ENCODE data around the gene MICAL2.

The MICAL2 gene

GRCh38 chr11:12298610-12299009 is 188.2 kb downstream of the MICAL2 start:
- TF ChIP-seq RAD21 (IDR thresholded peaks at IDR 0.05; ENCODE audit: low read depth) (no peak), MAX (IDR thresholded peaks at IDR 0.05) (no peak), NFIC (IDR thresholded peaks at IDR 0.05) (no peak), USF1 (IDR thresholded peaks at IDR 0.05) (no peak), CREB1 (IDR thresholded peaks at IDR 0.05; ENCODE audit: low read depth) (no peak), EGR1 (IDR thresholded peaks at IDR 0.05) (no peak), FOXM1 (IDR thresholded peaks at IDR 0.05; ENCODE audit: borderline replicate concordance, low read depth) (no peak), TEAD4 (IDR thresholded peaks at IDR 0.05) (no peak), TAF1 (IDR thresholded peaks at IDR 0.05; ENCODE audit: low read depth) (no peak)

- no peak for TF ChIP-seq EP300 (IDR thresholded peaks at IDR 0.05; ENCODE audit: borderline replicate concordance)
- TF ChIP-seq USF1 (IDR thresholded peaks at IDR 0.05): no peak
- TF ChIP-seq RAD21 (IDR thresholded peaks at IDR 0.05; ENCODE audit: low read depth): no peak
- no peak for TF ChIP-seq YY1 (IDR thresholded peaks at IDR 0.05; ENCODE audit: low read depth)
- TF ChIP-seq FOXM1 (IDR thresholded peaks at IDR 0.05; ENCODE audit: borderline replicate concordance, low read depth): no peak
- no peak for TF ChIP-seq TAF1 (IDR thresholded peaks at IDR 0.05; ENCODE audit: low read depth)
- TF ChIP-seq TCF12 (IDR thresholded peaks at IDR 0.05; ENCODE audit: low read depth): no peak
- TF ChIP-seq REST (IDR thresholded peaks at IDR 0.05; ENCODE audit: low read depth): no peak
- TF ChIP-seq CREB1 (IDR thresholded peaks at IDR 0.05; ENCODE audit: low read depth): no peak
- no peak for TF ChIP-seq NFIC (IDR thresholded peaks at IDR 0.05)
These were observed 191.0 kb downstream of the MICAL2 start for GRCh38 chr11:12301379-12301778.

GRCh38 chr11:12303421-12304149 is 193.2 kb downstream of the MICAL2 start:
- TF ChIP-seq USF1 (IDR thresholded peaks at IDR 0.05) (no peak), CEBPB (IDR thresholded peaks at IDR 0.05) (no peak), RAD21 (IDR thresholded peaks at IDR 0.05; ENCODE audit: low read depth) (no peak), ZBTB7A (IDR thresholded peaks at IDR 0.05; ENCODE audit: low read depth) (no peak), REST (IDR thresholded peaks at IDR 0.05; ENCODE audit: low read depth) (no peak), EP300 (IDR thresholded peaks at IDR 0.05; ENCODE audit: borderline replicate concordance) (no peak), NFIC (IDR thresholded peaks at IDR 0.05) (no peak), YY1 (IDR thresholded peaks at IDR 0.05; ENCODE audit: low read depth) (no peak), TEAD4 (IDR thresholded peaks at IDR 0.05) (no peak), FOXM1 (IDR thresholded peaks at IDR 0.05; ENCODE audit: borderline replicate concordance, low read depth) (no peak), MAX (IDR thresholded peaks at IDR 0.05) (no peak)

GRCh38 chr11:12306830-12307229 is 196.4 kb downstream of the MICAL2 start:
- TF ChIP-seq YY1 (IDR thresholded peaks at IDR 0.05; ENCODE audit: low read depth) (no peak), CREB1 (IDR thresholded peaks at IDR 0.05; ENCODE audit: low read depth) (no peak), USF1 (IDR thresholded peaks at IDR 0.05) (no peak), EGR1 (IDR thresholded peaks at IDR 0.05) (no peak), TCF12 (IDR thresholded peaks at IDR 0.05; ENCODE audit: low read depth) (no peak), NFIC (IDR thresholded peaks at IDR 0.05) (no peak), CEBPB (IDR thresholded peaks at IDR 0.05) (no peak), TAF1 (IDR thresholded peaks at IDR 0.05; ENCODE audit: low read depth) (no peak), MAX (IDR thresholded peaks at IDR 0.05) (no peak), REST (IDR thresholded peaks at IDR 0.05; ENCODE audit: low read depth) (no peak), ZBTB7A (IDR thresholded peaks at IDR 0.05; ENCODE audit: low read depth) (no peak), EP300 (IDR thresholded peaks at IDR 0.05; ENCODE audit: borderline replicate concordance) (no peak), RAD21 (IDR thresholded peaks at IDR 0.05; ENCODE audit: low read depth) (no peak), TEAD4 (IDR thresholded peaks at IDR 0.05) (no peak), FOXM1 (IDR thresholded peaks at IDR 0.05; ENCODE audit: borderline replicate concordance, low read depth) (no peak)

Measured in Ishikawa (cell line).